Colonic mucosa (tissue), 4 donors: Measurements from ENCODE around the gene SPATA6L. TPM values are rescaled to one million over a fixed set of nuclear protein-coding genes. Genes with fewer than 3 reads are reported as not detected.

ENCODE experiments used
- DNase-seq: peaks from one replicate; pipeline ENCODE4 v3.0.0-alpha.2; 2020
- H3K27ac ChIP-seq: fragments of 200-600 bp; one replicate; pipeline ENCODE4 v1.8.0; 2021
- H3K27me3 ChIP-seq: fragments of 200-600 bp; one replicate; pipeline ENCODE4 v1.8.0; 2021
- H3K36me3 ChIP-seq: fragments of 200-600 bp; one replicate; pipeline ENCODE4 v1.8.0; 2021
- H3K4me1 ChIP-seq: fragments of 200-600 bp; one replicate; pipeline ENCODE4 v1.8.0; 2021; ENCODE audit warnings: mild to moderate bottlenecking
- H3K4me3 ChIP-seq: fragments of 200-600 bp; one replicate; pipeline ENCODE4 v1.8.0; 2021
- H3K9ac ChIP-seq, 2 donors: one replicate each; pipeline ENCODE4 v1.7.0; 2013; ENCODE audit warnings: control low read depth in 2 of 2, low read depth in 2 of 2, low read length in 2 of 2
- H3K9me3 ChIP-seq: fragments of 200-600 bp; one replicate; pipeline ENCODE4 v1.8.0; 2021
- intact Hi-C: fragments of 100-400 bp; cut with DNase I; formaldehyde crosslinking; loops from one replicate; pipeline ENCODE4 v1.14.1; 2022
- total RNA-seq, 2 donors: library from RNA; stranded (reverse); fragmentation: NEBNext Ultra II Directional in 1 of 2; extraction: Animal tissue kit (Norgen Biotek cat#: 25700) in 1 of 2; gene quantifications; one replicate each; pipeline ENCODE4 v1.2.1, GENCODE V29; 2021
- TF ChIP-seq, protein P1 (sequence below): fragments of 200-600 bp; IDR thresholded peaks from one replicate; pipeline ENCODE4 v1.8.0; 2022; ENCODE audit warnings: antibody characterized with exemption, mild to moderate bottlenecking
- donor health status: healthy.
- donor health status: DM: no; HTN: no; CAD: no.
- donor health status: DM: no; HTN: no; CAD: no.

The SPATA6L gene
- total RNA-seq, 2 donors from 2014 or later: 5.0 to 6.8 TPM

DNA sequence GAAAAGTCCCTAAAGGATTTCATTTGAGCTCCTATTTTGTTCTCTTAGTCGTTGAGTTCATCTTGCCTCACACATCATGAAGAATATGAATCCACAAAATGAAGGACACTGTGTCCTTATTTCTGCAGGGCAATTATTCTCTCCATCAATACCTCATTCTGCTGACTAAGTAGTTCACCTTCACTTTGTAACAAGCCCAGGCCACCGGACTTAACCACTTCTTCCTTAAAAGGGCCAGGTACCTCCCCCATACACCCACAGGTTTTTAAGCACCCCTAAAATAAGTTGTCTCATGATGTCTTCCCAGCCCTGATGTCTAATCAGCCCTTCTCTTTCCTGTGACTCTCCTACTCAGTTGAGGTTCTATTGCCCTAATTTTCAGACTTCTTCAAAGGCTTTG is 71.3 kb downstream of the SPATA6L start:
- no peaks in the 10 kb centered on the region for H3K9me3 ChIP-seq
- TF ChIP-seq, protein P1, sequence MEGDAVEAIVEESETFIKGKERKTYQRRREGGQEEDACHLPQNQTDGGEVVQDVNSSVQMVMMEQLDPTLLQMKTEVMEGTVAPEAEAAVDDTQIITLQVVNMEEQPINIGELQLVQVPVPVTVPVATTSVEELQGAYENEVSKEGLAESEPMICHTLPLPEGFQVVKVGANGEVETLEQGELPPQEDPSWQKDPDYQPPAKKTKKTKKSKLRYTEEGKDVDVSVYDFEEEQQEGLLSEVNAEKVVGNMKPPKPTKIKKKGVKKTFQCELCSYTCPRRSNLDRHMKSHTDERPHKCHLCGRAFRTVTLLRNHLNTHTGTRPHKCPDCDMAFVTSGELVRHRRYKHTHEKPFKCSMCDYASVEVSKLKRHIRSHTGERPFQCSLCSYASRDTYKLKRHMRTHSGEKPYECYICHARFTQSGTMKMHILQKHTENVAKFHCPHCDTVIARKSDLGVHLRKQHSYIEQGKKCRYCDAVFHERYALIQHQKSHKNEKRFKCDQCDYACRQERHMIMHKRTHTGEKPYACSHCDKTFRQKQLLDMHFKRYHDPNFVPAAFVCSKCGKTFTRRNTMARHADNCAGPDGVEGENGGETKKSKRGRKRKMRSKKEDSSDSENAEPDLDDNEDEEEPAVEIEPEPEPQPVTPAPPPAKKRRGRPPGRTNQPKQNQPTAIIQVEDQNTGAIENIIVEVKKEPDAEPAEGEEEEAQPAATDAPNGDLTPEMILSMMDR: no peak
- H3K4me3 ChIP-seq: no peak overlapping the region
- intact Hi-C loops: loop anchor here (5.0 kb wide), 1 partner anchor 48 kb away; no protein-coding TSS in a partner anchor
- no peak overlapping the region for H3K27ac ChIP-seq
- H3K4me1 ChIP-seq: no peaks in the 10 kb centered on the region
- no peak for DNase-seq
- no peaks in the 10 kb centered on the region for H3K36me3 ChIP-seq
- H3K27me3 ChIP-seq: no peaks in the 10 kb centered on the region
- no peak overlapping the region for H3K9ac ChIP-seq

DNA sequence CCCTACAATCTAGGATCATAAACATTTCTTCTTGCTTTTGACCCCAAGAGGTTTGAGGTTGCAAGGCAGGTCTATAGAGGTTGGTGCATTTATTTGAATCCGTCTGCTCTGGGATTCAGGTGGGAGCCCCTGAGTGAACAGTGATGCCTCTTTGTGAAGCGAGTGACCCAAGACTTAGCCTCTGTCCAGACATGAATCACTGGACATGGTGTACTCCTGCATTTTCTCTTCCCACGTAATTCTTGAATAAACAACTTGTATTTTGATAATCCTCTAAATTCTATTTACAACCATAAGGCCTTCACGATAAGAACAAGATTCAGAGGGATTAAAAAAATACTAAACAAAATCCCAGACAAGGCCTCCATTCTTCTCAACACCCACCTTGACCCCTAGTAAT is 71.7 kb downstream of the SPATA6L start:
- Histone ChIP-seq H3K36me3 (no peaks in the 10 kb centered on the region), H3K4me3 (no peak overlapping the region), H3K27me3 (no peaks in the 10 kb centered on the region), H3K9ac (no peak overlapping the region), H3K9me3 (no peaks in the 10 kb centered on the region), H3K27ac (no peak overlapping the region), H3K4me1 (no peaks in the 10 kb centered on the region)
- DNase-seq: no peak
- intact Hi-C loops: no loop called here
- TF ChIP-seq, protein P1: no peak

DNA sequence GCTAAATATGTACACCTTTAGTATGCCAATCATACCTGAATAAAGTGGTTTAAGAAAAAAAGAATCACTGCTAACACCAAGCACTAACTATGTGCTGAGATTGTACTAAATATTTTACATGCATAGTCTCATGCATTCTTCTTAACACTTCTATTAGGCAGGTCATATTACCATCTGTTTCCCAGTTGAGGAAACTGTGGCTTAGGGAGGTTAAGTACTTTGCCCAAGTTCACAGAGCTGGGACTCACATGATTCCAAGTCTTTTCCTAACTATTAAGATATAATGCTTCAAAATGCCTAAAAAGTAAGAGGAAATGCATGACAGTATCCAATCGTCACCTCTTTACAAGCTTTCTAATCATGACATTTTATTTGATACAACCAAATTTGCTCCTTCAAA is 73.4 kb downstream of the SPATA6L start:
- TF ChIP-seq, protein P1: no peak

DNA sequence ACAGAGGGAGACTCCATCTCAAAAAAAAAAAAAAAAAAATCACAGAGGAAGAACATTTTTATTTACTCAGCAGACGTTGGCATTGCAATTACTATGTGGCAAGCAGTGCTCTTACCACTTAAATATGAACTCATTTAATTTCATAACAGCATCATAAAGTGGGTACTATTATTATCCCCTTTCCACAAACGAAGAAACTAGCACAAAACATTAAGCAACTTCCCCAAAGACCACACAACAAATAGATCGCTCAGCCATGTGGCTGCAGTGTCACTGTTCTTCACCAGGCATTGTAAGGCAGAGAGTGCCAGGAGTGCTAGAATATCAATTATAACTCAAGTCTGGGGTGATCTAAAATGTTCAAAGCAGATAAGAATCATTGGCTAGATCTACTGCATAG is 74.0 kb downstream of the SPATA6L start:
- Histone ChIP-seq H3K4me1 (no peaks in the 10 kb centered on the region), H3K4me3 (no peak overlapping the region), H3K9me3 (no peaks in the 10 kb centered on the region), H3K27me3 (no peaks in the 10 kb centered on the region), H3K36me3 (no peaks in the 10 kb centered on the region), H3K9ac (no peak overlapping the region), H3K27ac (no peak overlapping the region)
- TF ChIP-seq, protein P1: no peak
- DNase-seq: no peak
- intact Hi-C loops: no loop called here

More for the DNA sequence above, 73.4 kb downstream of the SPATA6L start:
- H3K36me3 ChIP-seq: no peaks in the 10 kb centered on the region
- DNase-seq: no peak
- H3K4me3 ChIP-seq: no peak overlapping the region
- H3K4me1 ChIP-seq: no peaks in the 10 kb centered on the region
- no peak overlapping the region for H3K9ac ChIP-seq
- no peaks in the 10 kb centered on the region for H3K27me3 ChIP-seq
- no peaks in the 10 kb centered on the region for H3K9me3 ChIP-seq
- no peak overlapping the region for H3K27ac ChIP-seq
- intact Hi-C loops: no loop called here

DNA sequence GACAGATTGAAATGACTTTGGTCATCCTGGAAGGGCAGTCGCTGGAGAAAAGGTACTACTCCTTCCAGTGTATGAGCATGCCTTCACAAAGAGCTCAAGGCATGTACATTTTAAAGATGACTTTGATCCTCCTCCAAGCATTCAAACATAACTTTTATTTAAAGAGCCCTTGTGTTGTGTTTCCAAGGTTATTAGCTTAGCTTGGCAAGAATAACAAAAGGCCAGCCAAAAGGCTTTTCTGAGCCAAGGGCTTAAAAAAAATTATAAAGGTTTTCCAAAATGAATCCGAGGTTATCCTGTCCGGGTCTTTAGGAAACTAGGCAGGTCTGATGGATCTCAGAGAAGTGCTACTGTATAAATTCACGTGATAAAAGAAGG is 75.2 kb downstream of the SPATA6L start:
- Histone ChIP-seq H3K4me1 (no peaks in the 10 kb centered on the region), H3K9ac (no peak overlapping the region), H3K9me3 (no peaks in the 10 kb centered on the region), H3K27ac (no peak overlapping the region), H3K4me3 (no peak overlapping the region), H3K36me3 (no peaks in the 10 kb centered on the region), H3K27me3 (no peaks in the 10 kb centered on the region)
- intact Hi-C loops: no loop called here
- DNase-seq: no peak
- TF ChIP-seq, protein P1: no peak
